Endothelial cell of umbilical vein (primary cell): ENCODE measurements around the gene OMD. TPM values are rescaled to one million over a fixed set of nuclear protein-coding genes. Genes with fewer than 3 reads are reported as not detected.
"Not testable (repeated sequence)": the region's sequence is repeated elsewhere in the genome, so short reads cannot be mapped to it uniquely, and the experiment has no call there.

ENCODE experiments used
- BruUV-seq: library from RNA; stranded (reverse); fragments of 400-500 nt; replicated peaks from 2 replicates; lab custom pipeline; 2021; lab: Mats Ljungman, UMichigan
- CTCF ChIA-PET: fragments of 300-600, 350-600 bp; sonication (Branson Sonifier 250); formaldehyde crosslinking; loops from one replicate; lab custom pipeline; 2021; ENCODE audit warnings: antibody characterized with exemption, inconsistent platforms; lab: Charles Lee
- POLR2A ChIA-PET: fragments of 300-600, 350-600 bp; sonication (Branson Sonifier 250); formaldehyde crosslinking; loops from one replicate; lab custom pipeline; 2021; ENCODE audit warnings: antibody characterized with exemption, inconsistent platforms; lab: Charles Lee
- DNase-seq: peaks from one replicate; pipeline ENCODE4 v3.0.0-alpha.2; 2011; ENCODE audit warnings: low read depth, low spot score
- FAIRE-seq: peaks from 2 replicates; lab custom pipeline; 2011; peaks lifted over from hg19 to GRCh38; lab: Jason Lieb, UNC
- H2AFZ ChIP-seq: 2 replicates; pipeline ENCODE4 v1.6.0; 2012; ENCODE audit warnings: low read depth, low read length, control low read depth, inconsistent platforms
- H3K27ac ChIP-seq: 2 replicates; pipeline ENCODE4 v1.5.1; 2011; ENCODE audit warnings: low read depth, mild to moderate bottlenecking, control low read depth, low read length, moderate library complexity; ENCODE audit not compliant: insufficient read depth
- H3K27me3 ChIP-seq, 2 experiments: 2 replicates each; pipeline versions ENCODE4 v1.6.0 to v1.6.1; 2011; ENCODE audit warnings: low read length in 2 of 2, mixed read lengths in 1 of 2; ENCODE audit not compliant: control insufficient read depth in 2 of 2, insufficient read depth in 2 of 2
- H3K36me3 ChIP-seq, 2 experiments: 2 replicates in 1 of 2; 3 replicates in 1 of 2; pipeline ENCODE4 v1.5.1; 2011; ENCODE audit warnings: low read length in 2 of 2, mild to moderate bottlenecking in 1 of 2, moderate library complexity in 1 of 2; ENCODE audit not compliant: control insufficient read depth in 2 of 2, insufficient read depth in 2 of 2; ENCODE audit errors: extremely low read depth in 1 of 2
- H3K4me1 ChIP-seq: 3 replicates; pipeline ENCODE4 v1.5.1; 2011; ENCODE audit warnings: mild to moderate bottlenecking, low read length; ENCODE audit not compliant: control insufficient read depth, insufficient read depth; ENCODE audit errors: extremely low read depth
- H3K4me2 ChIP-seq: 2 replicates; pipeline ENCODE4 v1.6.1; 2011; ENCODE audit warnings: low read length, control low read depth, mixed read lengths; ENCODE audit not compliant: insufficient read depth
- H3K4me3 ChIP-seq, 3 experiments: fragments of 200-600 bp in 1 of 3; sonication (generic), shearing (Covaris generic) in 1 of 3; replicated peaks in 1 of 3; 2 replicates each; pipeline ENCODE4 v1.5.1; 2011 to 2016; ENCODE audit warnings: control low read depth in 3 of 3, low read length in 3 of 3, mild to moderate bottlenecking in 2 of 3, inconsistent platforms in 1 of 3, low read depth in 1 of 3, moderate library complexity in 1 of 3; ENCODE audit not compliant: insufficient read depth in 1 of 3
- H3K79me2 ChIP-seq: 2 replicates; pipeline ENCODE4 v1.6.0; 2012; ENCODE audit warnings: low read length, inconsistent platforms; ENCODE audit not compliant: control insufficient read depth, insufficient read depth
- H3K9ac ChIP-seq: replicated peaks from 2 replicates; pipeline ENCODE3; 2011; ENCODE audit warnings: low read length, control low read depth; ENCODE audit not compliant: insufficient read depth; ENCODE audit errors: extremely low read depth
- H3K9me1 ChIP-seq: replicated peaks from 3 replicates; pipeline ENCODE4 v1.6.0; 2011; ENCODE audit warnings: mild to moderate bottlenecking, low read length; ENCODE audit not compliant: control insufficient read depth, insufficient read depth; ENCODE audit errors: extremely low read depth
- H3K9me3 ChIP-seq: replicated peaks from 2 replicates; pipeline ENCODE4 v1.5.1; 2012; ENCODE audit warnings: low read length, inconsistent platforms; ENCODE audit not compliant: control insufficient read depth, insufficient read depth
- H4K20me1 ChIP-seq: replicated peaks from 2 replicates; pipeline ENCODE3; 2011; ENCODE audit warnings: mild to moderate bottlenecking, low read length; ENCODE audit not compliant: control insufficient read depth, insufficient read depth; ENCODE audit errors: extremely low read depth
- EZH2 ChIP-seq: IDR thresholded peaks from 2 replicates; pipeline ENCODE4 v1.6.1; 2012; ENCODE audit warnings: borderline replicate concordance, low read depth, mild to moderate bottlenecking, moderate library complexity, low read length, inconsistent platforms; ENCODE audit not compliant: severe bottlenecking
- FOS ChIP-seq: IDR thresholded peaks from 2 replicates; pipeline ENCODE4 v1.6.1; 2011; ENCODE audit warnings: mild to moderate bottlenecking, low read length, moderate library complexity, borderline replicate concordance; ENCODE audit not compliant: insufficient read depth
- GATA2 ChIP-seq: IDR thresholded peaks from 2 replicates; pipeline ENCODE4 v1.7.0; 2011; ENCODE audit warnings: low read depth, mild to moderate bottlenecking, moderate library complexity, mixed read lengths, low read length; ENCODE audit not compliant: insufficient read length, insufficient read depth
- JUN ChIP-seq: IDR thresholded peaks from 2 replicates; pipeline ENCODE4 v1.6.1; 2011; ENCODE audit warnings: borderline replicate concordance, low read depth; ENCODE audit not compliant: insufficient read length, insufficient read depth
- MAX ChIP-seq: IDR thresholded peaks from 2 replicates; pipeline ENCODE4 v1.6.1; 2011; ENCODE audit not compliant: insufficient read depth, insufficient read length
- MYC ChIP-seq: IDR thresholded peaks from one replicate; pipeline ENCODE4 v1.6.1; 2011; ENCODE audit warnings: mild to moderate bottlenecking, low read depth, low read length
- POLR2A ChIP-seq: IDR thresholded peaks from 2 replicates; pipeline ENCODE4 v1.6.1; 2012; ENCODE audit warnings: low read depth, mild to moderate bottlenecking, control low read depth, low read length
- POLR2AphosphoS5 ChIP-seq: IDR thresholded peaks from 2 replicates; pipeline ENCODE4 v1.6.1; 2012; ENCODE audit warnings: low read depth, mild to moderate bottlenecking, control low read depth, low read length, moderate library complexity; ENCODE audit not compliant: insufficient read depth
- dilution Hi-C: fragments of 300-500 bp; cut with MboI; formaldehyde crosslinking; loops from one replicate; pipeline ENCODE4 v1.15.0; 2019; ENCODE audit warnings: low sequenced_read_pairs; ENCODE audit not compliant: extremely low pct_ligation_motif_present
- intact Hi-C: fragments of 100-400 bp; cut with micrococcal nuclease; formaldehyde crosslinking; loops from one replicate; pipeline ENCODE4 v1.10.0; 2022
- polyA plus RNA-seq, 4 experiments: library from polyadenylated mRNA; depleted of rRNA in 3 of 4; stranded (reverse) in 3 of 4; unstranded in 1 of 4; fragments of >200 nt; gene quantifications; 2 replicates each; pipeline versions ENCODE4 v1.2.1 to v1.2.3, GENCODE V29; 2011 to 2012; ENCODE audit warnings: missing spikeins in 1 of 4
- total RNA-seq: library from RNA; stranded (reverse); gene quantifications from 2 replicates; pipeline ENCODE4 v1.2.3, GENCODE V29; 2021
- TF ChIP-seq, protein P1 (sequence below), 2 donors: IDR thresholded peaks; 1 replicate in 1 of 2; 2 replicates in 1 of 2; pipeline ENCODE4 v1.5.1; 2011; ENCODE audit warnings: low read length in 2 of 2, mild to moderate bottlenecking in 2 of 2, moderate library complexity in 2 of 2, control low read depth in 1 of 2, inconsistent platforms in 1 of 2, low read depth in 1 of 2; ENCODE audit not compliant: insufficient read depth in 1 of 2; ENCODE audit errors: extremely low read depth in 1 of 2

The OMD gene
- total and polyA plus RNA-seq, 2 donors (not counting 3 experiments of a cell fraction or from before 2014, with no cell fraction given) = not detected

DNA sequence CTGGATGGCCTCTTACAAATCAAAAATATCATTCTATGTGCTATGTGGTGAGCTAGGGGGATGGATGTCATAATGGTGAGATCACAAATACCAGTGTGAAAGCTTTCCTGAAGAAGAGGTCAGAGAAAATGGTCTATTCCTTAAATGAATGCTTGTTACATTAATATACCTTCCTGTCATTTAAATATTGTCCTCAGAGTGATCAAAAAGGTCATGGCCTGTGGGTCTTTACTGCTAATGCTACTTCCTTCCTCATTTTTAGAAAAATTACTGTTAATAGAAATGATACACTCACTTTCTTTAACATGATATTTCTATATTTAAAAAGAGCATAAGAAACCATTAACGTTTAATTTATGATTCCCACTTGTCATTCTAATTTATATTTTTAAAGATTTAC, 9.7 kb downstream of the OMD start:
- no peaks in the 10 kb centered on the region for H3K9me1 ChIP-seq
- POLR2A ChIA-PET = no interaction called here
- peaks cover 11% of the 10 kb centered on the region for H3K4me1 ChIP-seq
- BruUV-seq = no TSS peak
- no peaks in the 10 kb centered on the region for H3K9me3 ChIP-seq
- H4K20me1 ChIP-seq = no peaks in the 10 kb centered on the region
- peak overlapping the region; percentile 72 for H3K4me2 ChIP-seq
- dilution Hi-C loops (no loop called here), intact Hi-C loops (no loop called here)
- TF ChIP-seq, protein P1, sequence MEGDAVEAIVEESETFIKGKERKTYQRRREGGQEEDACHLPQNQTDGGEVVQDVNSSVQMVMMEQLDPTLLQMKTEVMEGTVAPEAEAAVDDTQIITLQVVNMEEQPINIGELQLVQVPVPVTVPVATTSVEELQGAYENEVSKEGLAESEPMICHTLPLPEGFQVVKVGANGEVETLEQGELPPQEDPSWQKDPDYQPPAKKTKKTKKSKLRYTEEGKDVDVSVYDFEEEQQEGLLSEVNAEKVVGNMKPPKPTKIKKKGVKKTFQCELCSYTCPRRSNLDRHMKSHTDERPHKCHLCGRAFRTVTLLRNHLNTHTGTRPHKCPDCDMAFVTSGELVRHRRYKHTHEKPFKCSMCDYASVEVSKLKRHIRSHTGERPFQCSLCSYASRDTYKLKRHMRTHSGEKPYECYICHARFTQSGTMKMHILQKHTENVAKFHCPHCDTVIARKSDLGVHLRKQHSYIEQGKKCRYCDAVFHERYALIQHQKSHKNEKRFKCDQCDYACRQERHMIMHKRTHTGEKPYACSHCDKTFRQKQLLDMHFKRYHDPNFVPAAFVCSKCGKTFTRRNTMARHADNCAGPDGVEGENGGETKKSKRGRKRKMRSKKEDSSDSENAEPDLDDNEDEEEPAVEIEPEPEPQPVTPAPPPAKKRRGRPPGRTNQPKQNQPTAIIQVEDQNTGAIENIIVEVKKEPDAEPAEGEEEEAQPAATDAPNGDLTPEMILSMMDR (IDR thresholded peaks at IDR 0.05; ENCODE audit: extremely low read depth in 1 of 2, insufficient read depth in 1 of 2, low read depth in 1 of 2, low read length in 2 of 2) = no peak
- TF ChIP-seq POLR2A = no peak
- no peak for TF ChIP-seq EZH2
- no peak for TF ChIP-seq POLR2AphosphoS5
- TF ChIP-seq JUN = no peak
- no peak for TF ChIP-seq FOS
- TF ChIP-seq GATA2 = no peak
- TF ChIP-seq MAX = no peak
- no peak for TF ChIP-seq MYC
- H3K27ac ChIP-seq = no peak overlapping the region
- no peak for FAIRE-seq
- no peak overlapping the region for H2AFZ ChIP-seq
- peak; percentile 11 for DNase-seq
- no peak overlapping the region for H3K4me3 ChIP-seq
- no peaks in the 10 kb centered on the region for H3K79me2 ChIP-seq
- H3K27me3 ChIP-seq = no peaks in the 10 kb centered on the region
- CTCF ChIA-PET = interaction anchor here (0.8 to 1.4 kb wide), 4 partner anchors 9 to 18 kb away, joined by 3 to 6 read pairs (median 4); partner anchors contain the start of gene OGN
- no peaks in the 10 kb centered on the region for H3K36me3 ChIP-seq
- no peak overlapping the region for H3K9ac ChIP-seq

DNA sequence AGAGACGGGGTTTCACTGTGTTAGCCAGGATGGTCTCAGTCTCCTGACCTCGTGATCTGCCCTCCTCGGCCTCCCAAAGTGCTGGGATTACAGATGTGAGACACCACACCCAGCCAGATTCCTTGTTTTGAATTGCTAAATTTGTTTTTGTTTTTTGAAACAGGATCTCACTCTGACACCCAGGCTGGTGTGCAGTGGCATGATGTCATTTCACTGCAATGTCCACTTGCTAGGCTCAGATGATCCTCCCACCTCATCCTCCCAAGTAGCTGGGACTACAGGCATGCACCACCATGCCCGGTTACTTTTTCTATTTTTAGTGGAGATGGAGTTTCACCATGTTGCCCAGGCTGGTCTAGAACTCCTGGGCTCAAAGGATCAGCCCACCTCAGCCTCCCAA, 13.1 kb downstream of the OMD start:
- H3K4me2 ChIP-seq, H3K9me3 ChIP-seq, H3K27me3 ChIP-seq, H2AFZ ChIP-seq, H3K27ac ChIP-seq, CTCF ChIA-PET, H4K20me1 ChIP-seq, dilution Hi-C loops, H3K36me3 ChIP-seq, intact Hi-C loops, POLR2A ChIA-PET, H3K9ac ChIP-seq, H3K4me3 ChIP-seq, FAIRE-seq, BruUV-seq, DNase-seq, H3K9me1 ChIP-seq, H3K79me2 ChIP-seq: not testable (repeated sequence)
- H3K4me1 ChIP-seq = peaks cover 11% of the 10 kb centered on the region
